Thoracic aorta (tissue), 2 donors: ENCODE data around the gene ZBTB39. TPM values are rescaled to one million over a fixed set of nuclear protein-coding genes. Genes with fewer than 3 reads are reported as not detected.
"Not testable (repeated sequence)": the region's sequence is repeated elsewhere in the genome, so short reads cannot be mapped to it uniquely, and the experiment has no call there.

Source experiments
- ATAC-seq: fragments of 150-250 bp; one replicate; pipeline ENCODE4 v1.8.0; 2017; ENCODE audit warnings: low read depth; ENCODE audit not compliant: insufficient number of reproducible peaks, low FRiP score
- DNase-seq: peaks from one replicate; pipeline ENCODE4 v3.0.0-alpha.2; 2020; ENCODE audit warnings: low spot score
- H3K27ac ChIP-seq, 2 donors: fragments of 200-600 bp; sonication (generic); 1 replicate in 1 of 2; 2 replicates in 1 of 2; pipeline ENCODE4 v1.5.1; 2016; ENCODE audit warnings: mild to moderate bottlenecking in 2 of 2, moderate library complexity in 2 of 2
- H3K27me3 ChIP-seq: fragments of 200-600 bp; sonication (generic); replicated peaks from 2 replicates; pipeline ENCODE4 v1.6.0; 2016; ENCODE audit warnings: mild to moderate bottlenecking; ENCODE audit not compliant: insufficient read depth
- H3K36me3 ChIP-seq: fragments of 200-600 bp; sonication (generic); one replicate; pipeline ENCODE4 v1.5.1; 2016
- H3K4me1 ChIP-seq, 2 donors: fragments of 200-600 bp; sonication (generic); 1 replicate in 1 of 2; 2 replicates in 1 of 2; pipeline versions ENCODE4 v1.5.1 to v1.6.0; 2016; ENCODE audit warnings: low read depth in 2 of 2, mild to moderate bottlenecking in 1 of 2; ENCODE audit not compliant: control insufficient read depth in 1 of 2
- H3K4me3 ChIP-seq: fragments of 200-600 bp; sonication (generic); 2 replicates; pipeline ENCODE4 v1.5.1; 2016; ENCODE audit warnings: mild to moderate bottlenecking
- H3K9me3 ChIP-seq: fragments of 200-600 bp; sonication (generic); 2 replicates; pipeline ENCODE4 v1.5.1; 2016
- CTCF ChIP-seq: fragments of 200-600 bp; sonication (generic); IDR thresholded peaks from one replicate; pipeline ENCODE4 v1.5.1; 2019; ENCODE audit warnings: antibody characterized with exemption
- total RNA-seq, 2 donors: library from RNA; depleted of rRNA; stranded (reverse); fragments of >200 nt; gene quantifications; one replicate each; pipeline versions ENCODE4 v1.1.0 to v1.2.3, GENCODE V29; 2016

Gene ZBTB39
- total RNA-seq, 2 donors from 2014 or later, result 3.1 to 8.3 TPM

GRCh38 chr12:57031138-57031725 lies 24.9 kb upstream of the ZBTB39 start:
- ATAC-seq, result no peak
- no peak for TF ChIP-seq CTCF

GRCh38 chr12:57029457-57029856 lies 23.1 kb upstream of the ZBTB39 start:
- Histone ChIP-seq H3K4me1 (no peaks in the 10 kb centered on the region), H3K27ac (no peak overlapping the region), H3K36me3 (no peaks in the 10 kb centered on the region), H3K27me3 (no peaks in the 10 kb centered on the region), H3K4me3 (no peak overlapping the region), H3K9me3 (no peaks in the 10 kb centered on the region)
- DNase-seq, result no peak
- no peak for ATAC-seq
- no peak for TF ChIP-seq CTCF

More at GRCh38 chr12:57031138-57031725, 24.9 kb upstream of the ZBTB39 start:
- DNase-seq, result no peak
- Histone ChIP-seq H3K36me3 (no peaks in the 10 kb centered on the region), H3K4me3 (no peak overlapping the region), H3K27ac (no peak overlapping the region), H3K4me1 (no peaks in the 10 kb centered on the region), H3K27me3 (no peaks in the 10 kb centered on the region), H3K9me3 (no peaks in the 10 kb centered on the region)

- H3K27me3 ChIP-seq, result no peaks in the 10 kb centered on the region
- H3K4me1 ChIP-seq, result no peaks in the 10 kb centered on the region
- H3K27ac ChIP-seq, result no peak overlapping the region
- TF ChIP-seq CTCF, result no peak
- no peaks in the 10 kb centered on the region for H3K9me3 ChIP-seq
- no peaks in the 10 kb centered on the region for H3K36me3 ChIP-seq
- H3K4me3 ChIP-seq, result no peak overlapping the region
- no peak for DNase-seq
- no peak for ATAC-seq
Measured at GRCh38 chr12:57027805-57028153, 21.4 kb upstream of the ZBTB39 start.

GRCh38 chr12:57027011-57027804 lies 20.9 kb upstream of the ZBTB39 start:
- DNase-seq, result no peak
- Histone ChIP-seq H3K27ac (no peak overlapping the region), H3K36me3 (no peaks in the 10 kb centered on the region), H3K9me3 (no peaks in the 10 kb centered on the region), H3K4me1 (no peaks in the 10 kb centered on the region), H3K27me3 (no peaks in the 10 kb centered on the region), H3K4me3 (no peak overlapping the region)
- no peak for TF ChIP-seq CTCF
- no peak for ATAC-seq

- H3K36me3 ChIP-seq, result no peaks in the 10 kb centered on the region
- no peaks in the 10 kb centered on the region for H3K27me3 ChIP-seq
- TF ChIP-seq CTCF, result no peak
- no peaks in the 10 kb centered on the region for H3K9me3 ChIP-seq
- ATAC-seq, result no peak
- no peak overlapping the region for H3K27ac ChIP-seq
- no peak for DNase-seq
- no peak overlapping the region for H3K4me3 ChIP-seq
- no peaks in the 10 kb centered on the region for H3K4me1 ChIP-seq
Measured at GRCh38 chr12:57025196-57025595, 18.9 kb upstream of the ZBTB39 start.

GRCh38 chr12:57022324-57022723 lies 16.0 kb upstream of the ZBTB39 start:
- DNase-seq, H3K27ac ChIP-seq, H3K4me1 ChIP-seq, H3K27me3 ChIP-seq, H3K4me3 ChIP-seq, H3K9me3 ChIP-seq, ATAC-seq, H3K36me3 ChIP-seq: not testable (repeated sequence)
